Esophagus squamous epithelium (tissue), 5 donors: ENCODE data around the gene SEC23B. TPM values are rescaled to one million over a fixed set of nuclear protein-coding genes. Genes with fewer than 3 reads are reported as not detected.

Source experiments
- DNase-seq: peaks from one replicate; lab custom pipeline; 2025; lab: John Stamatoyannopoulos, UW
- H3K27ac ChIP-seq, 4 donors: fragments of 200-600 bp; sonication (generic); one replicate each; pipeline ENCODE4 v1.5.1; 2016 to 2019; ENCODE audit warnings: mild to moderate bottlenecking in 1 of 4
- H3K27me3 ChIP-seq, 4 donors: fragments of 200-600 bp; sonication (generic); 1 replicate in 3 of 4; 2 replicates in 1 of 4; pipeline versions ENCODE4 v1.5.1 to v1.6.0; 2017 to 2021; ENCODE audit warnings: antibody characterized with exemption in 1 of 4
- H3K36me3 ChIP-seq, 3 donors: fragments of 200-600 bp; sonication (generic); one replicate each; pipeline ENCODE4 v1.5.1; 2016 to 2019
- H3K4me1 ChIP-seq, 3 donors: fragments of 200-600 bp; sonication (generic); one replicate each; pipeline ENCODE4 v1.5.1; 2017 to 2019
- H3K4me3 ChIP-seq, 4 donors: fragments of 200-600 bp; sonication (generic); 1 replicate in 3 of 4; 2 replicates in 1 of 4; pipeline ENCODE4 v1.5.1; 2016 to 2019; ENCODE audit warnings: mild to moderate bottlenecking in 2 of 4, moderate library complexity in 1 of 4
- H3K9me3 ChIP-seq, 3 donors: fragments of 200-600 bp; sonication (generic); one replicate each; pipeline ENCODE4 v1.5.1; 2016 to 2019
- CTCF ChIP-seq, 6 experiments: fragments of 450-650 bp in 4 of 6; fragments of 200-600 bp in 2 of 6; sonication (generic) in 2 of 6; IDR thresholded peaks; one replicate each; pipeline ENCODE4 v1.5.1; 2016 to 2019; ENCODE audit warnings: antibody characterized with exemption in 6 of 6, mild to moderate bottlenecking in 4 of 6, moderate library complexity in 4 of 6
- POLR2A ChIP-seq, 4 donors: fragments of 450-650 bp; IDR thresholded peaks; one replicate each; pipeline ENCODE4 v1.6.1; 2017; ENCODE audit warnings: antibody characterized with exemption in 4 of 4, mild to moderate bottlenecking in 4 of 4, moderate library complexity in 3 of 4
- WGBS, 2 donors: methylation state at CpG; one replicate each; pipeline ENCODE4 v1.1.5; 2018; 5-methylcytosine and 5-hydroxymethylcytosine counted together
- intact Hi-C: fragments of 100-400 bp; cut with DNase I; formaldehyde crosslinking; loops from one replicate; pipeline ENCODE4 v1.15.0; 2022
- total RNA-seq, 4 donors: library from RNA; depleted of rRNA; stranded (reverse); fragments of >200 nt; gene quantifications; one replicate each; pipeline ENCODE4 v1.1.0, GENCODE V29; 2016
- donor health status: DM: yes; HTN: yes; CAD: no.

SEC23B gene
- total RNA-seq, 4 donors from 2014 or later, result 37.6 to 72.3 (median 43.9) TPM

GRCh38 chr20:18580012-18580411, 72.3 kb downstream of the SEC23B start:
- WGBS, 2 donors, result 85 to 86% methylated on average over 4 of the region's 4 CpGs
- Histone ChIP-seq H3K9me3 (no peaks in the 10 kb centered on the region), H3K27ac (no peak overlapping the region), H3K4me3 (no peak overlapping the region), H3K36me3 (no peaks in the 10 kb centered on the region), H3K27me3 (no peaks in the 10 kb centered on the region), H3K4me1 (no peaks in the 10 kb centered on the region)
- intact Hi-C loops, result no loop called here
- DNase-seq, result no peak
- TF ChIP-seq CTCF (IDR thresholded peaks at IDR 0.05) (no peak), POLR2A (IDR thresholded peaks at IDR 0.05) (no peak)

- TF ChIP-seq CTCF (IDR thresholded peaks at IDR 0.05) (no peak), POLR2A (IDR thresholded peaks at IDR 0.05) (no peak)
Observed at GRCh38 chr20:18585134-18585533, 77.4 kb downstream of the SEC23B start.

GRCh38 chr20:18587665-18588573, 80.2 kb downstream of the SEC23B start, which contains the start of gene DTD1:
Gene DTD1 (plus strand): TSS chr20:18588054. CDS start chr20:18588073, 19 bp downstream.
- Histone ChIP-seq H3K4me1 (peaks cover 0 to 17% (median 6%) of the 10 kb centered on the region in 3 donors), H3K36me3 (no peaks in the 10 kb centered on the region), H3K4me3 (peak within 1 kb of the TSS; percentile 65 to 100 (median 90)), H3K9me3 (no peaks in the 10 kb centered on the region), H3K27ac (peak within 1 kb of the TSS; percentile 64 to 90 (median 84)), H3K27me3 (no peaks in the 10 kb centered on the region)
- 0 to 1% methylated on average over 36 of the region's 88 CpGs for WGBS, 2 donors
- peak; percentile 63 for DNase-seq
- TF ChIP-seq POLR2A (IDR thresholded peaks at IDR 0.05) (peak in 2 of 4 donors; percentile 24 to 27), CTCF (IDR thresholded peaks at IDR 0.05) (peak; percentile 50 to 76 (median 66))
- intact Hi-C loops, result no loop called here

More at GRCh38 chr20:18585134-18585533, 77.4 kb downstream of the SEC23B start:
- intact Hi-C loops, result no loop called here
- H3K36me3 ChIP-seq, result no peaks in the 10 kb centered on the region
- H3K4me1 ChIP-seq, result peaks cover 0 to 17% (median 6%) of the 10 kb centered on the region in 3 donors
- H3K27ac ChIP-seq, result no peak overlapping the region
- no peaks in the 10 kb centered on the region for H3K9me3 ChIP-seq
- H3K27me3 ChIP-seq, result no peaks in the 10 kb centered on the region
- no peak for DNase-seq
- H3K4me3 ChIP-seq, result no peak overlapping the region
- WGBS, 2 donors, result 86 to 96% methylated on average over 2 of the region's 2 CpGs

- Histone ChIP-seq H3K9me3 (no peaks in the 10 kb centered on the region), H3K4me1 (peaks cover 0 to 17% (median 6%) of the 10 kb centered on the region in 3 donors), H3K4me3 (peak overlapping the region; percentile 65 to 100 (median 90)), H3K36me3 (peaks cover 0 to under 1% (median 0%) of the 10 kb centered on the region in 3 donors), H3K27me3 (no peaks in the 10 kb centered on the region), H3K27ac (peak overlapping the region; percentile 64 to 90 (median 84))
- no peak for TF ChIP-seq CTCF (IDR thresholded peaks at IDR 0.05)
- no peak for TF ChIP-seq POLR2A (IDR thresholded peaks at IDR 0.05)
- WGBS, 2 donors, result 11 to 13% methylated on average over 16 to 18 of the region's 18 CpGs
- DNase-seq, result no peak
- intact Hi-C loops, result no loop called here
Observed at GRCh38 chr20:18588574-18588933, 80.8 kb downstream of the SEC23B start.
